ENCODE results near the gene RHBDD2. TPM values are rescaled to one million over a fixed set of nuclear protein-coding genes. Genes with fewer than 3 reads are reported as not detected.
"Not testable (repeated sequence)": the region's sequence is repeated elsewhere in the genome, so short reads cannot be mapped to it uniquely, and the experiment has no call there.

RHBDD2 gene
- total RNA-seq, 2 donors from 2014 or later = 136 to 140 TPM

- DNase-seq (no peak), ATAC-seq (no peak)
- Mint-ChIP-seq H3K4me3 (peak overlapping the region; percentile 56), H3K36me3 (ENCODE audit: low read depth) (no peaks in the 10 kb centered on the region), H3K4me1 (peaks cover 10% of the 10 kb centered on the region), H3K27ac (peak overlapping the region; percentile 89), H3K27me3 (no peaks in the 10 kb centered on the region)
- no peaks in the 10 kb centered on the region for H3K9me3 ChIP-seq (ENCODE audit: control insufficient read depth, low read length, poor library complexity, severe bottlenecking)
Observed at GRCh38 chr7:75887669-75888369, 9.0 kb downstream of the RHBDD2 start.

GRCh38 chr7:75888464-75889222 is 9.8 kb downstream of the RHBDD2 start:
- Mint-ChIP-seq H3K4me3 (peak overlapping the region; percentile 15), H3K27ac (peak overlapping the region; percentile 89), H3K27me3 (no peaks in the 10 kb centered on the region), H3K4me1 (peaks cover 10% of the 10 kb centered on the region), H3K36me3 (ENCODE audit: low read depth) (no peaks in the 10 kb centered on the region)
- no peaks in the 10 kb centered on the region for H3K9me3 ChIP-seq (ENCODE audit: control insufficient read depth, low read length, poor library complexity, severe bottlenecking)
- no peak for DNase-seq
- ATAC-seq = no peak

DNA sequence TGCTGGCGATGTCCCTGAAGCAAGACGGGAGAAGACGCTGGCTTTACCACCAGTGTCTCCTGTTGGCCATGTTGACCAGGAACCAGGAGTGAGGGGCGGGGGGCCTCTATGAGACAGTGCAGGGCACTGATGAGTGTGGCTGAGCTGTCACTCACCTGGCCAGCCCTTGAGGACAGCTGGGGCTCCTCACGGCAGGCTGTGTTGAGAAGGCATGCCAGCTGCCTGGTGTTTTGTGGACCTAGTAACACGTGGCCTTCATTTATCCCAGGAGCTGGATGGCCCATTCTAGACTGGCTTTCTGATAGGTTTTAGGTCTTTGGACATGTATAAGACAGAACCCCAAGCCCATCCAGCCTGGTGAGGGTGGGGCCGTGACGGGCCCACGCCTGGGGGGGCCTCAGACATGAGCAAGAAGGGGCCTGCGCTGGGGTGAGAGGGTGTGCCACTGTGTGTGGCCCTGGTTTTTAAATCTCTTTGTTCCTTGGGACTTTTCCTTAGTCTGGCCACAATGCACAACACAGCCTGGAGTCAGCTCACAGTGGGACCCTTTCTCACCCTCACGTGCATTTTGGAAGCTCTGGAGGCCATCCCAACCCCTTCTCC is 10.5 kb downstream of the RHBDD2 start:
- Mint-ChIP-seq H3K4me3 (peak overlapping the region; percentile 15), H3K27me3 (no peaks in the 10 kb centered on the region), H3K36me3 (ENCODE audit: low read depth) (no peaks in the 10 kb centered on the region), H3K4me1 (peaks cover 12% of the 10 kb centered on the region), H3K27ac (peak overlapping the region; percentile 89)
- ATAC-seq = peak; percentile 7
- no peak for DNase-seq
- H3K9me3 ChIP-seq (ENCODE audit: control insufficient read depth, low read length, poor library complexity, severe bottlenecking) = no peaks in the 10 kb centered on the region

DNA sequence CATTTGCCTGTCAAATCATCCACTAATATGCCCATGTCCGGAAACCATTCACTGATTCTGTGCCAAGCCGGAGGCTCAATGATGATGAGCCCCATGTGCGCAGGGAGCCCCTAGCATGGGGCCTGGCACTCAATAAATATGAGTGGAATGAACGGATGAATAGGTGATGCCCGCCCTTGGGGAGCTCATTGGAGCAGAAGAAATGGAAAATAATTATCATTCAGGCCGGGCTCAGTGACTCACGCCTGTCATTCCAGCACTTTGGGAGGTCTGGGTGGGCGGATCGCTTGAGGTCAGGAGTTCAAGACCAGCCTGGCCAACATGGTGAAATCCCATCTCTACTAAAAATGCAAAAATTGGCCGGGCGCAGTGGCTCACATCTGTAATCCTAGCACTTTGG is 11.0 kb downstream of the RHBDD2 start:
- no peak for ATAC-seq
- no peaks in the 10 kb centered on the region for H3K9me3 ChIP-seq (ENCODE audit: control insufficient read depth, low read length, poor library complexity, severe bottlenecking)
- no peaks in the 10 kb centered on the region for H3K27me3 Mint-ChIP-seq
- H3K4me1 Mint-ChIP-seq = peaks cover 12% of the 10 kb centered on the region
- no peaks in the 10 kb centered on the region for H3K36me3 Mint-ChIP-seq (ENCODE audit: low read depth)
- no peak for DNase-seq
- H3K27ac Mint-ChIP-seq = peak overlapping the region; percentile 89
- peak overlapping the region; percentile 47 for H3K4me3 Mint-ChIP-seq

GRCh38 chr7:75891237-75891636 is 12.4 kb downstream of the RHBDD2 start:
- H3K4me1 Mint-ChIP-seq = peaks cover 12% of the 10 kb centered on the region
- H3K36me3 Mint-ChIP-seq (ENCODE audit: low read depth); ATAC-seq; DNase-seq; H3K27me3 Mint-ChIP-seq; H3K9me3 ChIP-seq (ENCODE audit: control insufficient read depth, low read length, poor library complexity, severe bottlenecking); H3K4me3 Mint-ChIP-seq: not testable (repeated sequence)
- peak overlapping the region; percentile 88 for H3K27ac Mint-ChIP-seq

- Mint-ChIP-seq H3K4me3 (peak overlapping the region; percentile 59), H3K36me3 (ENCODE audit: low read depth) (no peaks in the 10 kb centered on the region), H3K4me1 (peaks cover 12% of the 10 kb centered on the region), H3K27me3 (no peaks in the 10 kb centered on the region), H3K27ac (peak overlapping the region; percentile 88)
- DNase-seq = no peak
- no peaks in the 10 kb centered on the region for H3K9me3 ChIP-seq (ENCODE audit: control insufficient read depth, low read length, poor library complexity, severe bottlenecking)
- no peak for ATAC-seq
Observed at GRCh38 chr7:75891815-75892411, 13.1 kb downstream of the RHBDD2 start.

GRCh38 chr7:75892634-75893272 is 13.9 kb downstream of the RHBDD2 start:
- H3K36me3 Mint-ChIP-seq (ENCODE audit: low read depth) = no peaks in the 10 kb centered on the region
- peaks cover 12% of the 10 kb centered on the region for H3K4me1 Mint-ChIP-seq
- no peaks in the 10 kb centered on the region for H3K27me3 Mint-ChIP-seq
- DNase-seq (no peak), ATAC-seq (peak; percentile 6)
- peak overlapping the region; percentile 88 for H3K27ac Mint-ChIP-seq
- H3K4me3 Mint-ChIP-seq = no peak overlapping the region
- no peaks in the 10 kb centered on the region for H3K9me3 ChIP-seq (ENCODE audit: control insufficient read depth, low read length, poor library complexity, severe bottlenecking)

- H3K4me1 Mint-ChIP-seq = peaks cover 4% of the 10 kb centered on the region
- H3K4me3 Mint-ChIP-seq = no peak overlapping the region
- no peaks in the 10 kb centered on the region for H3K27me3 Mint-ChIP-seq
- H3K9me3 ChIP-seq (ENCODE audit: control insufficient read depth, low read length, poor library complexity, severe bottlenecking) = no peaks in the 10 kb centered on the region
- no peak for DNase-seq
- ATAC-seq = no peak
- H3K36me3 Mint-ChIP-seq (ENCODE audit: low read depth) = no peaks in the 10 kb centered on the region
- H3K27ac Mint-ChIP-seq = no peak overlapping the region
Observed at GRCh38 chr7:75896803-75897327, 18.0 kb downstream of the RHBDD2 start.

GRCh38 chr7:75900617-75901315 is 21.9 kb downstream of the RHBDD2 start:
- Mint-ChIP-seq H3K4me3 (no peak overlapping the region), H3K27ac (no peak overlapping the region), H3K36me3 (ENCODE audit: low read depth) (no peaks in the 10 kb centered on the region), H3K27me3 (no peaks in the 10 kb centered on the region), H3K4me1 (no peaks in the 10 kb centered on the region)
- ATAC-seq (no peak), DNase-seq (no peak)
- no peaks in the 10 kb centered on the region for H3K9me3 ChIP-seq (ENCODE audit: control insufficient read depth, low read length, poor library complexity, severe bottlenecking)

- H3K9me3 ChIP-seq (ENCODE audit: control insufficient read depth, low read length, poor library complexity, severe bottlenecking) = no peaks in the 10 kb centered on the region
- no peaks in the 10 kb centered on the region for H3K4me1 Mint-ChIP-seq
- ATAC-seq (no peak), DNase-seq (no peak)
- H3K27me3 Mint-ChIP-seq = no peaks in the 10 kb centered on the region
- no peaks in the 10 kb centered on the region for H3K36me3 Mint-ChIP-seq (ENCODE audit: low read depth)
- H3K4me3 Mint-ChIP-seq = no peak overlapping the region
- H3K27ac Mint-ChIP-seq = no peak overlapping the region
Observed at GRCh38 chr7:75905785-75906604, 27.2 kb downstream of the RHBDD2 start.

- H3K9me3 ChIP-seq (ENCODE audit: control insufficient read depth, low read length, poor library complexity, severe bottlenecking) = no peaks in the 10 kb centered on the region
- Mint-ChIP-seq H3K27ac (no peak overlapping the region), H3K27me3 (no peaks in the 10 kb centered on the region), H3K4me3 (no peak overlapping the region), H3K36me3 (ENCODE audit: low read depth) (no peaks in the 10 kb centered on the region), H3K4me1 (no peaks in the 10 kb centered on the region)
- ATAC-seq = no peak
- no peak for DNase-seq
Observed at GRCh38 chr7:75906991-75907667, 28.3 kb downstream of the RHBDD2 start.

Data from T-helper 17 cell (primary cell).